ENCODE results near the gene TMEM252.

TMEM252 gene

DNA sequence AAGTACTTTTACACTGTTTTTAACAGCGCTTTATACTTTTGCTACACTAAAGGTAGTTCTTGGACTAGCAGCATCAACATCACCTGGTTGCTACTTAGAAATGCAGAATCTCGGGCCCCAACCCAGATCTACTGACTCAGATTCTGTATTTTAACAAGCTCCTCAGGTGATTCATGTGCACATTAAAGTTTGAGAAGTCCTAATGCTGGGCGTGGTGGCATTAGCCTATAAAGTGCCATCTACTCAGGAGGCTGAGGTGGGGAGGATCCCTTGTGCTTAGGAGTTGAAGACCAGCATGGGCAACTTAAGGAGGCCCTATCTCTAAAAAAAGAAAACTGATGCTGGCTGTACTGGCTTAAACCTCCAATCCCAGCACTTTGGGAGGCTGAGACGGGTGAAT is 26.7 kb downstream of the TMEM252 start:
- TF ChIP-seq, protein P1, sequence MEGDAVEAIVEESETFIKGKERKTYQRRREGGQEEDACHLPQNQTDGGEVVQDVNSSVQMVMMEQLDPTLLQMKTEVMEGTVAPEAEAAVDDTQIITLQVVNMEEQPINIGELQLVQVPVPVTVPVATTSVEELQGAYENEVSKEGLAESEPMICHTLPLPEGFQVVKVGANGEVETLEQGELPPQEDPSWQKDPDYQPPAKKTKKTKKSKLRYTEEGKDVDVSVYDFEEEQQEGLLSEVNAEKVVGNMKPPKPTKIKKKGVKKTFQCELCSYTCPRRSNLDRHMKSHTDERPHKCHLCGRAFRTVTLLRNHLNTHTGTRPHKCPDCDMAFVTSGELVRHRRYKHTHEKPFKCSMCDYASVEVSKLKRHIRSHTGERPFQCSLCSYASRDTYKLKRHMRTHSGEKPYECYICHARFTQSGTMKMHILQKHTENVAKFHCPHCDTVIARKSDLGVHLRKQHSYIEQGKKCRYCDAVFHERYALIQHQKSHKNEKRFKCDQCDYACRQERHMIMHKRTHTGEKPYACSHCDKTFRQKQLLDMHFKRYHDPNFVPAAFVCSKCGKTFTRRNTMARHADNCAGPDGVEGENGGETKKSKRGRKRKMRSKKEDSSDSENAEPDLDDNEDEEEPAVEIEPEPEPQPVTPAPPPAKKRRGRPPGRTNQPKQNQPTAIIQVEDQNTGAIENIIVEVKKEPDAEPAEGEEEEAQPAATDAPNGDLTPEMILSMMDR (IDR thresholded peaks at IDR 0.05; ENCODE audit: insufficient read depth, low read length, missing control alignments), result no peak
- no peak for DNase-seq (ENCODE audit: low read depth, low spot score)
- CTCF ChIA-PET, result no interaction called here
- POLR2A ChIA-PET, result no interaction called here
- no peak overlapping the region for H3K4me3 ChIP-seq (ENCODE audit: low read depth, low read length)

DNA sequence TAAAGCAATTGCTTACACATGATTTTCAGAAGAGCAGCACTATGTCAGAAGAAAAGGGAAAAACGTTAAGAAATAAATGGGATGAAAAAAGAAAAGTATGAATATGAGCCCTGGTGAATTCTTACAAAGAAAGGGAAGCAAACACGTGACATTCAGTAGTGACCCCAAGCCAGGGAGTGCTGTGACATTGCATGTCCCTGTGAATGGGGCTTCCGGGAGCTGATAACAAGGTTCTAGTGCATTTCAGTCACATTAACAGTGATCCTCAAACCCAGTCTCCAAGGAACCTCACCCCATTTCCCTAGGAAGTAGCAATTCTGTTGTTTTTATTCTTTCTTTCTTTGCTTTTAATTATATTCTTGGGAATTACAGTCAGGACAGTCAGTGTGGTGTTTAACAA is 27.3 kb downstream of the TMEM252 start:
- TF ChIP-seq, protein P1 (IDR thresholded peaks at IDR 0.05; ENCODE audit: insufficient read depth, low read length, missing control alignments), result no peak
- H3K4me3 ChIP-seq (ENCODE audit: low read depth, low read length), result no peak overlapping the region
- CTCF ChIA-PET, result no interaction called here
- DNase-seq (ENCODE audit: low read depth, low spot score), result no peak
- POLR2A ChIA-PET, result interaction anchor here (0.7 kb wide), 1 partner anchor 460 kb away, joined by 3 read pairs; no protein-coding TSS in a partner anchor

DNA sequence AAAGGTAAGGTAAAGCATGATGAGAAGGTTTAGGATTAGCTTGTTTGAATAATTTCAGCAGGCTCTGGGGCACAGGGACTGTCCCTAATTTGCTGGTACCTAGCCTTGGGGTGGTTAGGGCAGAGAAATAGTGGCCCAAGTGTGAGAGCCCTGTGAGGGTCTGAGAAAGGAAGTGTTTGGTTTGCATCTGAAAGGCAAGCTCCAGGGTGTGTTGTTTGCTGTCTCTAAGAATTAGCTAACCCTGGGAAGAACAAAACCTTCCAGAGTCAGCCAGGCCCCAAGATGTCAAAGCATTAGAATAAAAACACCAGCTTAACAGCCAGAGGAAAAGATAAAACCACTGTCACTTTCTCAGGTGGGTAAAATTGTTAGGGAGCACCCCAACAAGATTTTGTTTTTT is 31.0 kb downstream of the TMEM252 start:
- DNase-seq (ENCODE audit: low read depth, low spot score), result no peak
- ChIA-PET CTCF (no interaction called here), POLR2A (no interaction called here)
- TF ChIP-seq, protein P1 (IDR thresholded peaks at IDR 0.05; ENCODE audit: insufficient read depth, low read length, missing control alignments), result no peak
- no peak overlapping the region for H3K4me3 ChIP-seq (ENCODE audit: low read depth, low read length)

DNA sequence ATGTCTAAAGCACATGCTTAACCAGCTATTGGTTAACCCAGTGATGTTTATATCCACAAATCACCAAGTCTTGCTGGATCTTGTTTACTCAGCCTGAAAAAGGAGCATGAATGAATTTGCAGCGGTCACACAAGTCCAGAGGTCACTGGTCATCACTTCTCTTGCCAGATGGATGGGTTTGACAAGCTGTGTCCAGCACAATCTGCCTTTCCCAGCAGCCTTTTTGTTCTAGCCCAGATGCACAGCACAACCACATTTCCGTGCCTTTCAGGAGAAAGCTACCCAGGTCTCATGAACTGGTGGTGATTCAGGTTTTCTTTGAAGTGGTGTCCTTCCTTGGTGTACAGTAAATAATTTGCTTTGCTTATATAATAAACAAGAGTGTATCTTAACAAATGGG is 32.1 kb downstream of the TMEM252 start:
- POLR2A ChIA-PET, result no interaction called here
- TF ChIP-seq, protein P1 (IDR thresholded peaks at IDR 0.05; ENCODE audit: insufficient read depth, low read length, missing control alignments), result no peak

DNA sequence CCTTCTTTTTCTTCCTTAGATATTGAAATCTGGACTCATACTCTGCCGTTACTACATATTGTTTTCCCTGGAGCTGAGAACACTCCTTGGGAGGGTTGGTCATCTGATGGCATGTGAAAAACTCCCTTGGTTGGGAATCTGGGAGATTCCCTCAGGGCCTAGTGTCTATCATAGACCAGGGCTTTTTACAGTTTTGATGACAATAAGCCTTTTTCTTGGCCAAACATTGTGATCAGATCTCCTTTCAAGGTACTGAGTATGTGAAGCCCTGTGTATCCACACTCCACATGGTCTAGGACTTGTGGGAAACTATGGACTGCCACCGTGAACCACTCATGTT is 32.9 kb downstream of the TMEM252 start:
- ChIA-PET CTCF (interaction anchor here (2.0 to 2.4 kb wide), 3 partner anchors 13 to 30 kb away, joined by 6 to 8 read pairs (median 8); no protein-coding TSS in a partner anchor), POLR2A (no interaction called here)
- H3K4me3 ChIP-seq (ENCODE audit: low read depth, low read length), result no peak overlapping the region
- TF ChIP-seq, protein P1 (IDR thresholded peaks at IDR 0.05; ENCODE audit: insufficient read depth, low read length, missing control alignments), result no peak
- no peak for DNase-seq (ENCODE audit: low read depth, low spot score)

More for the DNA sequence above, 32.1 kb downstream of the TMEM252 start:
- no peak overlapping the region for H3K4me3 ChIP-seq (ENCODE audit: low read depth, low read length)
- DNase-seq (ENCODE audit: low read depth, low spot score), result no peak
- CTCF ChIA-PET, result interaction anchor here (1.0 to 2.2 kb wide), 3 partner anchors 12 to 165 kb away, joined by 4 to 8 read pairs (median 6); no protein-coding TSS in a partner anchor

DNA sequence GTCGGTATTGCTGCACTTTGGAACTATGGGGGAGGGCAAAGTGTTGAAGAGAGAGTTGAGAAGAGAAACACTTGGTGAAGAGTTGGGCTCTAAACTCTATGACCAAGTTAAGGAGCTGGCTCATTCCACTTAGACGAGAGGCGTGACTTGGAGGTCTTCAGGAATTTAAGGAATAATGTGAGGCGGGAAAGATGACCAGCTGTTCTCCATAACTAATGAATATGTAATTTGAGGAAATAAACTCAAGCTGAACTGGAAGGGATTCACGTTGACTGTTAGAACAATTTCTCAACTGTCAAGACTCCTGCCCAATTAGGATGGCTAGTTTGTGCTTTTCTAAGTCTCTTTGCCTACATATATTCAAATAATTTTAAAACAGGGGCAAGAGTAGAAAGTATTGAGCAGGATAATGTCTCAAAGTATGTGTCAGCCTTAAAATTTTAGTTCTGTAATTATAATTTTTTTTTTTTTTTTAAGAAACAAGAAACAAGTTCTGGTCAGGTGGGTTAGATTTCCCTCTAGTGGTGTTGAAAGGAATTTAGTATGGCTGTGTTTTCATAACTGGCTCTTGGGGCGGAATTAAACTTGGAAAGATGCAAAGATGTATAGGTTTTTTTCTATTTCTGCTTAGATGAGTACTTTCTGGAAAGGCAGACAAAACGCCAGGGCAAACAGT is 33.4 kb downstream of the TMEM252 start:
- no peak for DNase-seq (ENCODE audit: low read depth, low spot score)

More for the DNA sequence above, 33.4 kb downstream of the TMEM252 start:
- ChIA-PET CTCF (interaction anchor here (1.3 to 2.4 kb wide), 5 partner anchors 13 to 77 kb away, joined by 3 to 8 read pairs (median 6); no protein-coding TSS in a partner anchor), POLR2A (no interaction called here)
- TF ChIP-seq, protein P1 (IDR thresholded peaks at IDR 0.05; ENCODE audit: insufficient read depth, low read length, missing control alignments), result no peak
- no peak overlapping the region for H3K4me3 ChIP-seq (ENCODE audit: low read depth, low read length)

Measured in AG04449 (cell line).